ENCODE measurements around the gene UNC5A.

UNC5A gene

GRCh38 chr5:176846335-176847140 is 36.2 kb downstream of the UNC5A start:
- no peak overlapping the region for H3K27ac ChIP-seq (ENCODE audit: low read length)
- no peaks in the 10 kb centered on the region for H3K79me2 ChIP-seq (ENCODE audit: insufficient read depth, low read length)
- TF ChIP-seq CTCF (IDR thresholded peaks at IDR 0.05; ENCODE audit: borderline replicate concordance, extremely low read depth, low read length, poor library complexity, severe bottlenecking) (no peak), EZH2 (IDR thresholded peaks at IDR 0.05; ENCODE audit: borderline replicate concordance, low read depth, low read length, severe bottlenecking) (no peak)
- H2AFZ ChIP-seq (ENCODE audit: low read depth, low read length) = no peak overlapping the region
- peaks cover 17% of the 10 kb centered on the region for H4K20me1 ChIP-seq (ENCODE audit: insufficient read depth, low read length)
- H3K9ac ChIP-seq (ENCODE audit: low read depth, low read length) = no peak overlapping the region
- no peak overlapping the region for H3K4me2 ChIP-seq (ENCODE audit: insufficient read depth, low read length)
- H3K4me1 ChIP-seq (ENCODE audit: insufficient read depth, low read length) = no peaks in the 10 kb centered on the region
- no peaks in the 10 kb centered on the region for H3K36me3 ChIP-seq (ENCODE audit: insufficient read depth, low read length)
- no peaks in the 10 kb centered on the region for H3K27me3 ChIP-seq (ENCODE audit: insufficient read depth, low read length, poor library complexity)
- no peak for DNase-seq
- no peaks in the 10 kb centered on the region for H3K9me3 ChIP-seq (ENCODE audit: insufficient read depth, low read length, severe bottlenecking)
- ATAC-seq (ENCODE audit: insufficient read depth, low read depth) = no peak
- no peak overlapping the region for H3K4me3 ChIP-seq (ENCODE audit: low read depth in 1 of 2, low read length in 2 of 2)

GRCh38 chr5:176847148-176847547 is 36.8 kb downstream of the UNC5A start:
- ATAC-seq (ENCODE audit: insufficient read depth, low read depth) (no peak), DNase-seq (no peak)
- peaks cover 17% of the 10 kb centered on the region for H4K20me1 ChIP-seq (ENCODE audit: insufficient read depth, low read length)
- no peaks in the 10 kb centered on the region for H3K4me1 ChIP-seq (ENCODE audit: insufficient read depth, low read length)
- H2AFZ ChIP-seq (ENCODE audit: low read depth, low read length) = no peak overlapping the region
- no peaks in the 10 kb centered on the region for H3K27me3 ChIP-seq (ENCODE audit: insufficient read depth, low read length, poor library complexity)
- TF ChIP-seq CTCF (IDR thresholded peaks at IDR 0.05; ENCODE audit: borderline replicate concordance, extremely low read depth, low read length, poor library complexity, severe bottlenecking) = no peak
- TF ChIP-seq EZH2 (IDR thresholded peaks at IDR 0.05; ENCODE audit: borderline replicate concordance, low read depth, low read length, severe bottlenecking) = no peak
- no peak overlapping the region for H3K4me2 ChIP-seq (ENCODE audit: insufficient read depth, low read length)
- no peak overlapping the region for H3K9ac ChIP-seq (ENCODE audit: low read depth, low read length)
- H3K36me3 ChIP-seq (ENCODE audit: insufficient read depth, low read length) = no peaks in the 10 kb centered on the region
- no peak overlapping the region for H3K27ac ChIP-seq (ENCODE audit: low read length)
- H3K79me2 ChIP-seq (ENCODE audit: insufficient read depth, low read length) = no peaks in the 10 kb centered on the region
- no peak overlapping the region for H3K4me3 ChIP-seq (ENCODE audit: low read depth in 1 of 2, low read length in 2 of 2)
- H3K9me3 ChIP-seq (ENCODE audit: insufficient read depth, low read length, severe bottlenecking) = no peaks in the 10 kb centered on the region

GRCh38 chr5:176847726-176848290 is 37.4 kb downstream of the UNC5A start:
- Histone ChIP-seq H3K36me3 (ENCODE audit: insufficient read depth, low read length) (no peaks in the 10 kb centered on the region), H3K27me3 (ENCODE audit: insufficient read depth, low read length, poor library complexity) (no peaks in the 10 kb centered on the region), H2AFZ (ENCODE audit: low read depth, low read length) (no peak overlapping the region), H3K4me3 (ENCODE audit: low read depth in 1 of 2, low read length in 2 of 2) (no peak overlapping the region), H4K20me1 (ENCODE audit: insufficient read depth, low read length) (peaks cover 17% of the 10 kb centered on the region), H3K27ac (ENCODE audit: low read length) (no peak overlapping the region), H3K9ac (ENCODE audit: low read depth, low read length) (no peak overlapping the region), H3K4me1 (ENCODE audit: insufficient read depth, low read length) (no peaks in the 10 kb centered on the region), H3K79me2 (ENCODE audit: insufficient read depth, low read length) (no peaks in the 10 kb centered on the region), H3K9me3 (ENCODE audit: insufficient read depth, low read length, severe bottlenecking) (no peaks in the 10 kb centered on the region), H3K4me2 (ENCODE audit: insufficient read depth, low read length) (no peak overlapping the region)
- ATAC-seq (ENCODE audit: insufficient read depth, low read depth) (no peak), DNase-seq (no peak)
- TF ChIP-seq CTCF (IDR thresholded peaks at IDR 0.05; ENCODE audit: borderline replicate concordance, extremely low read depth, low read length, poor library complexity, severe bottlenecking) = no peak
- no peak for TF ChIP-seq EZH2 (IDR thresholded peaks at IDR 0.05; ENCODE audit: borderline replicate concordance, low read depth, low read length, severe bottlenecking)
